ENCODE measurements around the gene PPP2R5A. TPM values are rescaled to one million over a fixed set of nuclear protein-coding genes. Genes with fewer than 3 reads are reported as not detected.
"Not testable (repeated sequence)": the region's sequence is repeated elsewhere in the genome, so short reads cannot be mapped to it uniquely, and the experiment has no call there.

The PPP2R5A gene
- total RNA-seq, 4 donors from 2014 or later, result 38.9 to 51.8 (median 45.3) TPM

GRCh38 chr1:212302745-212303383 is 17.7 kb downstream of the PPP2R5A start:
- H3K9me3 ChIP-seq, result no peaks in the 10 kb centered on the region
- TF ChIP-seq POLR2A (IDR thresholded peaks at IDR 0.05) (no peak), CTCF (IDR thresholded peaks at IDR 0.05) (no peak)

GRCh38 chr1:212305342-212305741 is 20.1 kb downstream of the PPP2R5A start:
- Histone ChIP-seq H3K9me3 (no peaks in the 10 kb centered on the region), H3K36me3 (no peaks in the 10 kb centered on the region), H3K4me1 (peaks cover 0 to 8% (median 0%) of the 10 kb centered on the region in 4 donors), H3K27ac (no peak overlapping the region), H3K27me3 (no peaks in the 10 kb centered on the region), H3K4me3 (no peak overlapping the region)
- no peak for TF ChIP-seq POLR2A (IDR thresholded peaks at IDR 0.05)
- TF ChIP-seq CTCF (IDR thresholded peaks at IDR 0.05), result no peak
- DNase-seq, result no peak

More at GRCh38 chr1:212302745-212303383, 17.7 kb downstream of the PPP2R5A start:
- Histone ChIP-seq H3K27me3 (no peaks in the 10 kb centered on the region), H3K27ac (no peak overlapping the region), H3K36me3 (no peaks in the 10 kb centered on the region), H3K4me3 (no peak overlapping the region), H3K4me1 (peaks cover 0 to 8% (median 0%) of the 10 kb centered on the region in 4 donors)
- no peak for DNase-seq

GRCh38 chr1:212305984-212306452 is 20.8 kb downstream of the PPP2R5A start:
- not testable (repeated sequence) for H3K27ac ChIP-seq, H3K4me1 ChIP-seq, H3K36me3 ChIP-seq, H3K4me3 ChIP-seq, DNase-seq, H3K27me3 ChIP-seq, H3K9me3 ChIP-seq

GRCh38 chr1:212309967-212310366 is 24.8 kb downstream of the PPP2R5A start:
- H3K4me1 ChIP-seq, result peaks cover 0 to 8% (median 0%) of the 10 kb centered on the region in 4 donors
- no peak for DNase-seq
- H3K27ac ChIP-seq, result no peak overlapping the region
- no peak for TF ChIP-seq POLR2A (IDR thresholded peaks at IDR 0.05)
- TF ChIP-seq CTCF (IDR thresholded peaks at IDR 0.05), result no peak
- no peaks in the 10 kb centered on the region for H3K36me3 ChIP-seq
- H3K27me3 ChIP-seq, result no peaks in the 10 kb centered on the region
- no peak overlapping the region for H3K4me3 ChIP-seq
- H3K9me3 ChIP-seq, result no peaks in the 10 kb centered on the region

- Histone ChIP-seq H3K4me3 (no peak overlapping the region), H3K27ac (no peak overlapping the region), H3K9me3 (no peaks in the 10 kb centered on the region), H3K4me1 (peaks cover 0 to 8% (median 0%) of the 10 kb centered on the region in 4 donors), H3K36me3 (no peaks in the 10 kb centered on the region), H3K27me3 (no peaks in the 10 kb centered on the region)
- TF ChIP-seq CTCF (IDR thresholded peaks at IDR 0.05) (no peak), POLR2A (IDR thresholded peaks at IDR 0.05) (no peak)
- DNase-seq, result no peak
Observed at GRCh38 chr1:212310383-212310782, 25.2 kb downstream of the PPP2R5A start.

GRCh38 chr1:212311836-212312497 is 26.8 kb downstream of the PPP2R5A start:
- H3K4me3 ChIP-seq, result no peak overlapping the region
- peaks cover 0 to 14% (median 0%) of the 10 kb centered on the region in 4 donors for H3K4me1 ChIP-seq
- no peak for TF ChIP-seq CTCF (IDR thresholded peaks at IDR 0.05)
- TF ChIP-seq POLR2A (IDR thresholded peaks at IDR 0.05), result no peak
- no peak for DNase-seq
- H3K27ac ChIP-seq, result no peak overlapping the region
- H3K9me3 ChIP-seq, result no peaks in the 10 kb centered on the region
- no peaks in the 10 kb centered on the region for H3K36me3 ChIP-seq
- no peaks in the 10 kb centered on the region for H3K27me3 ChIP-seq

Measured in Peyer's patch (tissue), 4 donors.